Gastroesophageal sphincter (tissue), 3 donors: ENCODE results near the gene CDK17.

Experiments used
- POLR2A ChIP-seq, 2 donors: fragments of 450-650 bp; IDR thresholded peaks; one replicate each; pipeline ENCODE4 v1.6.1; 2017; ENCODE audit warnings: antibody characterized with exemption in 2 of 2, mild to moderate bottlenecking in 2 of 2, moderate library complexity in 1 of 2
- POLR2AphosphoS5 ChIP-seq: sonication (generic); formaldehyde crosslinking; IDR thresholded peaks from one replicate; pipeline ENCODE4 v1.6.1; 2017; ENCODE audit warnings: antibody characterized with exemption
- TF ChIP-seq, protein P1 (sequence below), 4 experiments: fragments of 200-600 bp in 2 of 4; fragments of 450-650 bp in 2 of 4; sonication (generic) in 1 of 4; IDR thresholded peaks; one replicate each; pipeline ENCODE4 v1.5.1; 2017 to 2019; ENCODE audit warnings: antibody characterized with exemption in 4 of 4, mild to moderate bottlenecking in 2 of 4, moderate library complexity in 2 of 4

- TF ChIP-seq, protein P1, sequence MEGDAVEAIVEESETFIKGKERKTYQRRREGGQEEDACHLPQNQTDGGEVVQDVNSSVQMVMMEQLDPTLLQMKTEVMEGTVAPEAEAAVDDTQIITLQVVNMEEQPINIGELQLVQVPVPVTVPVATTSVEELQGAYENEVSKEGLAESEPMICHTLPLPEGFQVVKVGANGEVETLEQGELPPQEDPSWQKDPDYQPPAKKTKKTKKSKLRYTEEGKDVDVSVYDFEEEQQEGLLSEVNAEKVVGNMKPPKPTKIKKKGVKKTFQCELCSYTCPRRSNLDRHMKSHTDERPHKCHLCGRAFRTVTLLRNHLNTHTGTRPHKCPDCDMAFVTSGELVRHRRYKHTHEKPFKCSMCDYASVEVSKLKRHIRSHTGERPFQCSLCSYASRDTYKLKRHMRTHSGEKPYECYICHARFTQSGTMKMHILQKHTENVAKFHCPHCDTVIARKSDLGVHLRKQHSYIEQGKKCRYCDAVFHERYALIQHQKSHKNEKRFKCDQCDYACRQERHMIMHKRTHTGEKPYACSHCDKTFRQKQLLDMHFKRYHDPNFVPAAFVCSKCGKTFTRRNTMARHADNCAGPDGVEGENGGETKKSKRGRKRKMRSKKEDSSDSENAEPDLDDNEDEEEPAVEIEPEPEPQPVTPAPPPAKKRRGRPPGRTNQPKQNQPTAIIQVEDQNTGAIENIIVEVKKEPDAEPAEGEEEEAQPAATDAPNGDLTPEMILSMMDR (IDR thresholded peaks at IDR 0.05) = no peak
- no peak for TF ChIP-seq POLR2A (IDR thresholded peaks at IDR 0.05)
- TF ChIP-seq POLR2AphosphoS5 = no peak
Measured at GRCh38 chr12:96329018-96329417, 71.2 kb downstream of the CDK17 start.
